PFSK-1 (cell line): ENCODE measurements around the gene BTBD8.

Source experiments
- FOXP2 ChIP-seq: optimal IDR thresholded peaks from 2 replicates; pipeline ENCODE3; 2011; ENCODE audit warnings: borderline replicate concordance, control low read depth, inconsistent platforms; ENCODE audit not compliant: insufficient read depth; ENCODE audit errors: extremely low read length, extremely low read depth
- POLR2AphosphoS5 ChIP-seq: IDR thresholded peaks from 2 replicates; pipeline ENCODE4 v1.6.1; 2012; ENCODE audit warnings: low read depth, mild to moderate bottlenecking, control low read depth, low read length, moderate library complexity
- REST ChIP-seq, 2 experiments: IDR thresholded peaks; 2 replicates each; pipeline versions ENCODE4 v1.6.1 to v1.8.0; 2011 to 2012; ENCODE audit warnings: low read depth in 2 of 2, low read length in 2 of 2, control low read depth in 1 of 2, inconsistent platforms in 1 of 2, mild to moderate bottlenecking in 1 of 2, moderate library complexity in 1 of 2; ENCODE audit not compliant: insufficient read depth in 1 of 2
- SIN3A ChIP-seq: IDR thresholded peaks from 2 replicates; pipeline ENCODE4 v1.6.1; 2012; ENCODE audit warnings: mild to moderate bottlenecking, low read length, moderate library complexity, borderline replicate concordance; ENCODE audit not compliant: insufficient read depth
- TAF1 ChIP-seq: IDR thresholded peaks from 2 replicates; pipeline ENCODE4 v1.6.1; 2012; ENCODE audit warnings: low read length, control low read depth, borderline replicate concordance; ENCODE audit not compliant: insufficient read depth

The BTBD8 gene

DNA sequence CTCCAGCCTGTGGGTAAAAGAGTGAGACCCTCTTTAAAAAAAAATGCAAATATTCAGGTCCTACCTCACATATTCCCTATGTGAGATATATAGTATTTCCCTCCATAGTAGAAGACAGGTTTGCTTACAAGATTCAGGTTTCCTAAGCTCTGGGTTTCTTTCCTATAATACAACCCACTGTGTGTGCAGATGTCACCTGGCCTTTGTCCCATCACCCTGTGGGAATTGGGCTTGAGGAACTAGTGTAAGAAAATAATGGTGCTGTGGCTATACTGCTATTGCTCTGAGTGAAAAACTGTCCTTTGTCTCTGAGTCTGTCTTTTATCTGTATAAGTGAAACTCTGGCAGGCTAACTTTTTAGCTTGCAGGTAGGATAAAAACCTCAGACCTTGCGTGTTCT is 150.6 kb downstream of the BTBD8 start:
- TF ChIP-seq REST (IDR thresholded peaks at IDR 0.05; ENCODE audit: insufficient read depth in 1 of 2, low read depth in 2 of 2, low read length in 2 of 2) (no peak), TAF1 (no peak), POLR2AphosphoS5 (no peak), FOXP2 (no peak), SIN3A (no peak)
